Ishikawa (cell line): ENCODE data around the gene CFAP46.

ENCODE experiments used
- CEBPB ChIP-seq: IDR thresholded peaks from 2 replicates; pipeline ENCODE4 v1.6.1; 2012
- CREB1 ChIP-seq: IDR thresholded peaks from 2 replicates; pipeline ENCODE4 v1.6.1; 2012; ENCODE audit warnings: low read depth
- EGR1 ChIP-seq: IDR thresholded peaks from 2 replicates; pipeline ENCODE4 v1.6.1; 2012
- FOXM1 ChIP-seq: IDR thresholded peaks from 2 replicates; pipeline ENCODE4 v1.6.1; 2012; ENCODE audit warnings: low read depth, borderline replicate concordance
- NFIC ChIP-seq: IDR thresholded peaks from 2 replicates; pipeline ENCODE4 v1.6.1; 2012
- TAF1 ChIP-seq: IDR thresholded peaks from 2 replicates; pipeline ENCODE4 v1.6.1; 2012; ENCODE audit warnings: low read depth, mild to moderate bottlenecking
- TCF12 ChIP-seq: IDR thresholded peaks from 2 replicates; pipeline ENCODE4 v1.6.1; 2012; ENCODE audit warnings: low read depth
- TEAD4 ChIP-seq: IDR thresholded peaks from 2 replicates; pipeline ENCODE4 v1.6.1; 2012
- YY1 ChIP-seq: IDR thresholded peaks from 2 replicates; pipeline ENCODE4 v1.6.1; 2012; ENCODE audit warnings: low read depth
- ZBTB7A ChIP-seq: IDR thresholded peaks from 2 replicates; pipeline ENCODE4 v1.6.1; 2012; ENCODE audit warnings: low read depth
- TF ChIP-seq, protein P1 (sequence below): IDR thresholded peaks from 2 replicates; pipeline ENCODE4 v1.6.1; 2012
- TF ChIP-seq, protein P2 (sequence below): IDR thresholded peaks from 2 replicates; pipeline ENCODE4 v1.6.1; 2012; ENCODE audit warnings: low read depth, mild to moderate bottlenecking
- TF ChIP-seq, protein P3 (sequence below): IDR thresholded peaks from 2 replicates; pipeline ENCODE4 v1.6.1; 2012

GRCh38 chr10:132877473-132877872 lies 64.9 kb downstream of the CFAP46 start:
- TF ChIP-seq, protein P1, sequence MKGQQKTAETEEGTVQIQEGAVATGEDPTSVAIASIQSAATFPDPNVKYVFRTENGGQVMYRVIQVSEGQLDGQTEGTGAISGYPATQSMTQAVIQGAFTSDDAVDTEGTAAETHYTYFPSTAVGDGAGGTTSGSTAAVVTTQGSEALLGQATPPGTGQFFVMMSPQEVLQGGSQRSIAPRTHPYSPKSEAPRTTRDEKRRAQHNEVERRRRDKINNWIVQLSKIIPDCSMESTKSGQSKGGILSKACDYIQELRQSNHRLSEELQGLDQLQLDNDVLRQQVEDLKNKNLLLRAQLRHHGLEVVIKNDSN: no peak
- TF ChIP-seq EGR1 (no peak), TEAD4 (no peak), TAF1 (no peak), CREB1 (no peak), NFIC (no peak), CEBPB (no peak), ZBTB7A (no peak), YY1 (no peak), FOXM1 (no peak), TCF12 (no peak)
- TF ChIP-seq, protein P2, sequence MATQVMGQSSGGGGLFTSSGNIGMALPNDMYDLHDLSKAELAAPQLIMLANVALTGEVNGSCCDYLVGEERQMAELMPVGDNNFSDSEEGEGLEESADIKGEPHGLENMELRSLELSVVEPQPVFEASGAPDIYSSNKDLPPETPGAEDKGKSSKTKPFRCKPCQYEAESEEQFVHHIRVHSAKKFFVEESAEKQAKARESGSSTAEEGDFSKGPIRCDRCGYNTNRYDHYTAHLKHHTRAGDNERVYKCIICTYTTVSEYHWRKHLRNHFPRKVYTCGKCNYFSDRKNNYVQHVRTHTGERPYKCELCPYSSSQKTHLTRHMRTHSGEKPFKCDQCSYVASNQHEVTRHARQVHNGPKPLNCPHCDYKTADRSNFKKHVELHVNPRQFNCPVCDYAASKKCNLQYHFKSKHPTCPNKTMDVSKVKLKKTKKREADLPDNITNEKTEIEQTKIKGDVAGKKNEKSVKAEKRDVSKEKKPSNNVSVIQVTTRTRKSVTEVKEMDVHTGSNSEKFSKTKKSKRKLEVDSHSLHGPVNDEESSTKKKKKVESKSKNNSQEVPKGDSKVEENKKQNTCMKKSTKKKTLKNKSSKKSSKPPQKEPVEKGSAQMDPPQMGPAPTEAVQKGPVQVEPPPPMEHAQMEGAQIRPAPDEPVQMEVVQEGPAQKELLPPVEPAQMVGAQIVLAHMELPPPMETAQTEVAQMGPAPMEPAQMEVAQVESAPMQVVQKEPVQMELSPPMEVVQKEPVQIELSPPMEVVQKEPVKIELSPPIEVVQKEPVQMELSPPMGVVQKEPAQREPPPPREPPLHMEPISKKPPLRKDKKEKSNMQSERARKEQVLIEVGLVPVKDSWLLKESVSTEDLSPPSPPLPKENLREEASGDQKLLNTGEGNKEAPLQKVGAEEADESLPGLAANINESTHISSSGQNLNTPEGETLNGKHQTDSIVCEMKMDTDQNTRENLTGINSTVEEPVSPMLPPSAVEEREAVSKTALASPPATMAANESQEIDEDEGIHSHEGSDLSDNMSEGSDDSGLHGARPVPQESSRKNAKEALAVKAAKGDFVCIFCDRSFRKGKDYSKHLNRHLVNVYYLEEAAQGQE: no peak
- TF ChIP-seq, protein P3, sequence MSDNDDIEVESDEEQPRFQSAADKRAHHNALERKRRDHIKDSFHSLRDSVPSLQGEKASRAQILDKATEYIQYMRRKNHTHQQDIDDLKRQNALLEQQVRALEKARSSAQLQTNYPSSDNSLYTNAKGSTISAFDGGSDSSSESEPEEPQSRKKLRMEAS: no peak
